Small intestine (tissue), 7 donors: Measurements from ENCODE around the gene FGF14. TPM values are rescaled to one million over a fixed set of nuclear protein-coding genes. Genes with fewer than 3 reads are reported as not detected.

Experiments
- DNase-seq, 2 donors: peaks; one replicate each; pipeline versions ENCODE4 v3.0.0 to v3.0.0-alpha.2; 2013
- FAIRE-seq: peaks from 2 replicates; lab custom pipeline; 2012; peaks lifted over from hg19 to GRCh38; lab: Jason Lieb, UNC
- H3K27ac ChIP-seq, 3 donors: one replicate each; pipeline ENCODE4 v1.5.1; 2013; ENCODE audit warnings: low read length in 2 of 3, mild to moderate bottlenecking in 2 of 3, control low read depth in 1 of 3, inconsistent platforms in 1 of 3, low read depth in 1 of 3, moderate library complexity in 1 of 3
- H3K27me3 ChIP-seq, 3 donors: one replicate each; pipeline ENCODE4 v1.6.1; 2013; ENCODE audit warnings: low read length in 3 of 3, inconsistent platforms in 1 of 3; ENCODE audit not compliant: control insufficient read depth in 3 of 3, insufficient read depth in 3 of 3
- H3K36me3 ChIP-seq, 3 donors: one replicate each; pipeline ENCODE4 v1.6.1; 2013; ENCODE audit warnings: low read length in 3 of 3, inconsistent platforms in 1 of 3, low read depth in 1 of 3, mild to moderate bottlenecking in 1 of 3, moderate library complexity in 1 of 3; ENCODE audit not compliant: control insufficient read depth in 3 of 3, insufficient read depth in 2 of 3
- H3K4me1 ChIP-seq, 3 donors: one replicate each; pipeline ENCODE4 v1.6.1; 2013; ENCODE audit warnings: low read length in 2 of 3, inconsistent platforms in 1 of 3, low read depth in 1 of 3, mild to moderate bottlenecking in 1 of 3, moderate library complexity in 1 of 3; ENCODE audit not compliant: control insufficient read depth in 3 of 3, insufficient read depth in 2 of 3
- H3K4me3 ChIP-seq, 3 donors: one replicate each; pipeline ENCODE4 v1.5.1; 2013; ENCODE audit warnings: low read length in 3 of 3, control low read depth in 1 of 3, inconsistent platforms in 1 of 3, low read depth in 1 of 3, mild to moderate bottlenecking in 1 of 3, moderate library complexity in 1 of 3
- H3K9me3 ChIP-seq, 2 donors: one replicate each; pipeline ENCODE4 v1.6.1; 2013; ENCODE audit warnings: low read depth in 1 of 2, low read length in 1 of 2; ENCODE audit not compliant: control insufficient read depth in 2 of 2, insufficient read depth in 1 of 2
- WGBS, 3 donors: extraction: QIAGEN DNeasy Blood & Tissue Kit; methylation state at CpG; one replicate each; pipeline ENCODE4 v1.1.7; 2013; 5-methylcytosine and 5-hydroxymethylcytosine counted together
- polyA plus RNA-seq, 4 donors: library from polyadenylated mRNA; stranded (reverse) in 3 of 4; unstranded in 1 of 4; fragments of 200-250 nt in 3 of 4; fragments of 120-200 nt in 1 of 4; gene quantifications; one replicate each; pipeline versions ENCODE4 v1.2.1 to v1.2.3, GENCODE V29; 2013
- donor health status: healthy with polysubstance abuse.
- donor health status: control.
- donor health status: control.
- donor health status: Bipolar disorder and iron deficiency.
- donor health status: healthy.

The FGF14 gene
- polyA plus RNA-seq, 4 donors: under 0.01 to 0.74 (median 0.31) TPM; not detected in 1

GRCh38 chr13:101988140-101988539 lies 413.7 kb downstream of the FGF14 start:
- Histone ChIP-seq H3K4me1 (no peaks in the 10 kb centered on the region), H3K27me3 (no peaks in the 10 kb centered on the region), H3K27ac (no peak overlapping the region), H3K4me3 (no peak overlapping the region), H3K36me3 (no peaks in the 10 kb centered on the region), H3K9me3 (no peaks in the 10 kb centered on the region)
- FAIRE-seq: no peak
- no peak for DNase-seq
- WGBS, 3 donors: 80 to 83% (median 81%) methylated on average over 4 of the region's 4 CpGs

DNA sequence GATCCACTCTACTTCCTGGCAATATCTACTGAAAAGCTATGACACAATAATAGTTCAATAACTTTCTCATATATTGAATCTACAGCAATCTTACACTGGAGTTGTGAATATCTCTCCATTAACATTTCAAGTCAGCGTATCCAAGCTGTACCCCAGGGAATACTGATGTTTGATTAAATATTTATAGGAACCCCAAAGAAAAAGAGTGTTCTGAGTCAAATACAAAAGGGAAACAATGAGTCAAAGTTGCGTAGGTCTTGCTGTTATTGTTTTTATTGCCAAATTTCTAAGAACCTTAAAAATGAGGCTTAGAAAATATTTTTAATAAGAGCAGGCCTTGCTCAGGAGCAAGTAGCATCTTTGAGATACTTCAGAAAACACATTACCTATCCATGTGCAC lies 415.5 kb downstream of the FGF14 start:
- Histone ChIP-seq H3K9me3 (no peaks in the 10 kb centered on the region), H3K4me3 (no peak overlapping the region), H3K4me1 (no peaks in the 10 kb centered on the region), H3K36me3 (no peaks in the 10 kb centered on the region), H3K27ac (no peak overlapping the region), H3K27me3 (no peaks in the 10 kb centered on the region)
- no peak for FAIRE-seq
- WGBS, 3 donors: 70 to 84% (median 81%) methylated on average over 2 of the region's 2 CpGs
- DNase-seq: no peak

DNA sequence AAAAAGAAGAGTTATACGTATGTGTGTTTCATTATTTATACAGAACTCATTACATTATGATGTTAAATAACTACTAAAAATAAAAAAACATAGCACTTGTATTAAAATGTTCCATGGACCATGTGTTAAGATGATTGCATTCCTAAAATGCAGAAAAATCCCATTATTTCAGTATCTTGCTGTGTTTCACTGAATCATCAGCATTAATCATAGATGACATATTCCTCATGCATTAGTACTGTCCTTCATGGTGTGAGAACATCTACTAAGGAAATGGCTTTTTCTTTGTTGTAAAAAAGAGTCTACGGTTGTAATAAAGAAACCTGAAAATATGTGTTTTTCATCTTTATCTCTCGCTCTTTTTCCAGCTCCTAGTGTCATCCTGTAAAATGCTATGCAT lies 416.5 kb downstream of the FGF14 start:
- DNase-seq (no peak), FAIRE-seq (no peak)
- Histone ChIP-seq H3K9me3 (no peaks in the 10 kb centered on the region), H3K27me3 (no peaks in the 10 kb centered on the region), H3K27ac (no peak overlapping the region), H3K4me1 (no peaks in the 10 kb centered on the region), H3K4me3 (no peak overlapping the region), H3K36me3 (no peaks in the 10 kb centered on the region)
- whole genome bisulfite sequencing, 3 donors: 74 to 88% (median 76%) methylated on average over 3 of the region's 3 CpGs

GRCh38 chr13:101982903-101983302 lies 418.9 kb downstream of the FGF14 start:
- H3K27me3 ChIP-seq: no peaks in the 10 kb centered on the region
- DNase-seq (no peak), FAIRE-seq (no peak)
- H3K27ac ChIP-seq: no peak overlapping the region
- no peaks in the 10 kb centered on the region for H3K9me3 ChIP-seq
- H3K4me1 ChIP-seq: no peaks in the 10 kb centered on the region
- no peaks in the 10 kb centered on the region for H3K36me3 ChIP-seq
- no peak overlapping the region for H3K4me3 ChIP-seq

- no peaks in the 10 kb centered on the region for H3K27me3 ChIP-seq
- H3K36me3 ChIP-seq: no peaks in the 10 kb centered on the region
- 11 to 25% (median 15%) methylated on average over 3 of the region's 3 CpGs for WGBS, 3 donors
- H3K4me3 ChIP-seq: no peak overlapping the region
- no peak for FAIRE-seq
- H3K27ac ChIP-seq: no peak overlapping the region
- no peaks in the 10 kb centered on the region for H3K9me3 ChIP-seq
- H3K4me1 ChIP-seq: no peaks in the 10 kb centered on the region
- DNase-seq: peak in 1 of 2 donors; percentile 29
Observed at GRCh38 chr13:101979825-101980224, 422.0 kb downstream of the FGF14 start.

- H3K9me3 ChIP-seq: no peaks in the 10 kb centered on the region
- H3K27ac ChIP-seq: no peak overlapping the region
- H3K27me3 ChIP-seq: no peaks in the 10 kb centered on the region
- H3K36me3 ChIP-seq: no peaks in the 10 kb centered on the region
- no peaks in the 10 kb centered on the region for H3K4me1 ChIP-seq
- no peak for FAIRE-seq
- H3K4me3 ChIP-seq: no peak overlapping the region
- WGBS, 3 donors: 42 to 49% (median 47%) methylated on average over 5 of the region's 5 CpGs
- no peak for DNase-seq
Observed at GRCh38 chr13:101978552-101979315, 423.1 kb downstream of the FGF14 start.

- WGBS, 3 donors: 36 to 43% (median 36%) methylated on average over 3 of the region's 3 CpGs
- Histone ChIP-seq H3K4me3 (no peak overlapping the region), H3K27ac (no peak overlapping the region), H3K9me3 (no peaks in the 10 kb centered on the region), H3K27me3 (no peaks in the 10 kb centered on the region), H3K4me1 (no peaks in the 10 kb centered on the region), H3K36me3 (no peaks in the 10 kb centered on the region)
- no peak for FAIRE-seq
- no peak for DNase-seq
Observed at GRCh38 chr13:101977475-101977874, 424.4 kb downstream of the FGF14 start.

- no peaks in the 10 kb centered on the region for H3K36me3 ChIP-seq
- H3K9me3 ChIP-seq: no peaks in the 10 kb centered on the region
- FAIRE-seq: no peak
Observed at GRCh38 chr13:101972191-101972590, 429.7 kb downstream of the FGF14 start.

DNA sequence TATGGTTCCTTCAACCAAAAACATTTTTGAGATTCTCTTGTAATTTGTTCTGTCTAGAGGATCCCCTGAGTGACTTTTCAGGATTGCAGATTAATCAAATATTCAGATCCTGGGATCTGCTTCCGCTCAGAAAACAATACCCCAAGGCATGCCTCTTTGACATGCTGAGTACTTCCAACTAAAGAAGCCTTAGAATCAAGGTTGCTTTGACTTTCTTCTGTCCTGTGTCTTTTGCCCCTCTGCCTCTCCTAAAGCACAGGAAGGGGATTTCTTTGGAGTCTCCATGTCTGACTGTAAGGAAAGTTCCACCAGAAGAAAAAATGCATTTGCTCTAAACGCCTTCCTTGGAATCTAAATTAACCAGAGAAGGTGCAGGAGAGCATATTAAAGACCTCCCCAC lies 431.5 kb downstream of the FGF14 start:
- no peak overlapping the region for H3K4me3 ChIP-seq
- FAIRE-seq (no peak), DNase-seq (no peak)
- no peak overlapping the region for H3K27ac ChIP-seq
- H3K9me3 ChIP-seq: no peaks in the 10 kb centered on the region
- no peaks in the 10 kb centered on the region for H3K27me3 ChIP-seq
- H3K36me3 ChIP-seq: no peaks in the 10 kb centered on the region
- 55 to 69% (median 66%) methylated on average over 2 of the region's 2 CpGs for WGBS, 3 donors
- no peaks in the 10 kb centered on the region for H3K4me1 ChIP-seq

More at GRCh38 chr13:101972191-101972590, 429.7 kb downstream of the FGF14 start:
- H3K4me1 ChIP-seq: no peaks in the 10 kb centered on the region
- H3K27ac ChIP-seq: no peak overlapping the region
- DNase-seq: no peak
- no peaks in the 10 kb centered on the region for H3K27me3 ChIP-seq
- no peak overlapping the region for H3K4me3 ChIP-seq
- WGBS, 3 donors: 69 to 80% (median 71%) methylated on average over 4 of the region's 4 CpGs
